ENCODE results near the gene CADM4. TPM values are rescaled to one million over a fixed set of nuclear protein-coding genes. Genes with fewer than 3 reads are reported as not detected.
A peak's percentile ranks its signal among the peaks of the same experiment; 100 is the strongest.

Gene CADM4
- total RNA-seq, 5 donors from 2014 or later (not counting 1 experiment from before 2014, with no cell fraction given): 0.16 to 0.61 (median 0.45) TPM

- no peaks in the 10 kb centered on the region for H3K9me3 ChIP-seq
- CTCF ChIA-PET: interaction anchor here (0.6 to 2.8 kb wide), 6 partner anchors 19 to 76 kb away, joined by 5 to 8 read pairs (median 8); partner anchors contain the start of genes IRGQ (in 1 of the 2) and ZNF576 (in 1 of the 2)
- peak; percentile 98 to 99 (median 98) for ATAC-seq (replicated peaks in 1 of 4)
These were observed 64.3 kb downstream of the CADM4 start, which contains the start of the genes PINLYP and XRCC1 for GRCh38 chr19:43575156-43575950. PINLYP (plus strand) TSS chr19:43575801; CDS start chr19:43577192, 1,391 bp downstream. XRCC1 (minus strand) TSS chr19:43575527; CDS start chr19:43575458, 69 bp downstream.

GRCh38 chr19:43574424-43575155 is 65.1 kb downstream of the CADM4 start:
- H3K9me3 ChIP-seq: no peaks in the 10 kb centered on the region
- no peaks in the 10 kb centered on the region for H3K9me3 Mint-ChIP-seq
- 34% methylated on average over 8 of the region's 12 CpGs for WGBS (ENCODE audit: insufficient coverage)
- peaks cover 0 to 11% of the 10 kb centered on the region in 2 experiments for H3K27me3 ChIP-seq (replicated peaks in 1 of 2; ENCODE audit: control insufficient read depth in 2 of 2, extremely low read depth in 1 of 2, insufficient read depth in 2 of 2, low read length in 1 of 2)
- H3K4me1 ChIP-seq (ENCODE audit: control insufficient read depth in 1 of 2, extremely low read depth in 1 of 2, insufficient read depth in 2 of 2, low read length in 2 of 2): peaks cover 10 to 40% of the 10 kb centered on the region in 2 experiments
- peak overlapping the region; percentile 98 to 99 for H3K4me3 ChIP-seq (ENCODE audit: control insufficient read depth in 1 of 2, extremely low read depth in 1 of 2, low read length in 1 of 2)
- POLR2A ChIA-PET: interaction anchor here in 1 of 2 donors (0.8 kb wide), 1 partner anchor 20 kb away, joined by 4 read pairs; no protein-coding TSS in a partner anchor
- CTCF ChIA-PET: interaction anchor here (0.6 to 2.8 kb wide), 9 partner anchors 10 to 77 kb away, joined by 3 to 8 read pairs (median 5); partner anchors contain the start of genes IRGQ (in 1 of the 2) and ZNF576 (in 1 of the 2)
- peaks cover 45 to 64% (median 46%) of the 10 kb centered on the region in 3 donors for H3K4me1 Mint-ChIP-seq
- peaks cover 10% of the 10 kb centered on the region for H3K36me3 Mint-ChIP-seq
- H3K27ac ChIP-seq (ENCODE audit: low read length): peak overlapping the region; percentile 94
- H3K4me3 Mint-ChIP-seq: peak overlapping the region; percentile 95 to 99 (median 96)
- no peaks in the 10 kb centered on the region for H3K27me3 Mint-ChIP-seq
- ATAC-seq (replicated peaks in 1 of 4) (no peak), DNase-seq (no peak)
- peak overlapping the region; percentile 93 to 94 for H3K27ac Mint-ChIP-seq
- peaks cover 0 to 9% of the 10 kb centered on the region in 2 donors for H3K36me3 ChIP-seq (ENCODE audit: control insufficient read depth in 2 of 2, extremely low read depth in 1 of 2, insufficient read depth in 1 of 2, low read length in 1 of 2)

More at GRCh38 chr19:43575156-43575950, 64.3 kb downstream of the CADM4 start, which contains the start of the genes PINLYP and XRCC1:
- Histone ChIP-seq H3K27me3 (replicated peaks in 1 of 2; ENCODE audit: control insufficient read depth in 2 of 2, extremely low read depth in 1 of 2, insufficient read depth in 2 of 2, low read length in 1 of 2) (peaks cover 0 to 11% of the 10 kb centered on the region in 2 experiments), H3K4me3 (ENCODE audit: control insufficient read depth in 1 of 2, extremely low read depth in 1 of 2, low read length in 1 of 2) (peak within 1 kb of the TSS; percentile 98 to 99), H3K27ac (ENCODE audit: low read length) (peak within 1 kb of the TSS; percentile 94), H3K36me3 (ENCODE audit: control insufficient read depth in 2 of 2, extremely low read depth in 1 of 2, insufficient read depth in 1 of 2, low read length in 1 of 2) (peaks cover 0 to 9% of the 10 kb centered on the region in 2 donors), H3K4me1 (ENCODE audit: control insufficient read depth in 1 of 2, extremely low read depth in 1 of 2, insufficient read depth in 2 of 2, low read length in 2 of 2) (peaks cover 10 to 46% of the 10 kb centered on the region in 2 experiments)
- Mint-ChIP-seq H3K4me1 (peaks cover 45 to 64% (median 45%) of the 10 kb centered on the region in 3 donors), H3K9me3 (no peaks in the 10 kb centered on the region), H3K27me3 (no peaks in the 10 kb centered on the region), H3K4me3 (peak within 1 kb of the TSS; percentile 95 to 99 (median 96)), H3K27ac (peak within 1 kb of the TSS; percentile 93 to 94), H3K36me3 (peaks cover 10% of the 10 kb centered on the region)
- DNase-seq: peak; percentile 81 to 99 (median 97)
- POLR2A ChIA-PET: interaction anchor here in 1 of 2 donors (0.8 kb wide), 1 partner anchor 19 kb away, joined by 4 read pairs; no protein-coding TSS in a partner anchor
- under 1% methylated on average over 39 of the region's 51 CpGs for WGBS (ENCODE audit: insufficient coverage)

Other genes with a start within 250 kb of the CADM4 start
- gene TEX101, start 225.0 kb downstream of the CADM4 start, total RNA-seq: not detected
- 10 to 100 TPM in 2 of 5 donors, 1 to 10 TPM in 3; 2.8 to 24.0 (median 4.6) TPM for gene LYPD3, start 174.2 kb downstream of the CADM4 start, total RNA-seq
- 10 to 100 TPM; 39.4 to 61.0 (median 53.9) TPM for gene PHLDB3, start 135.1 kb downstream of the CADM4 start, total RNA-seq
- 10 to 100 TPM; 19.1 to 39.4 (median 34.7) TPM for gene ETHE1, start 112.6 kb downstream of the CADM4 start, total RNA-seq
- gene ZNF575, start 106.7 kb downstream of the CADM4 start, total RNA-seq: 10 to 100 TPM in 1 of 5 donors, 1 to 10 TPM in 4; 3.4 to 12.7 (median 6.2) TPM
- 10 to 100 TPM; 31.7 to 37.8 (median 35.4) TPM for gene XRCC1, start 64.3 kb downstream of the CADM4 start, total RNA-seq
- 1 to 10 TPM in 3 of 5 donors, under 1 TPM in 2; 0.28 to 2.5 (median 1.5) TPM for gene PINLYP, start 64.0 kb downstream of the CADM4 start, total RNA-seq
- gene IRGQ, start 43.7 kb downstream of the CADM4 start, total RNA-seq: 10 to 100 TPM; 17.5 to 30.2 (median 19.9) TPM
- gene ZNF576, start 43.3 kb downstream of the CADM4 start, total RNA-seq: 10 to 100 TPM in 3 of 5 donors, 1 to 10 TPM in 2; 5.4 to 19.6 (median 16.9) TPM
- 1 to 10 TPM in 4 of 5 donors, under 1 TPM in 1; 0.55 to 1.6 (median 1.2) TPM for gene SRRM5, start 27.8 kb downstream of the CADM4 start, total RNA-seq
- gene ZNF428, start 20.2 kb downstream of the CADM4 start, total RNA-seq: 10 to 100 TPM; 28.9 to 35.2 (median 34.5) TPM
- gene PLAUR, start 30.3 kb upstream of the CADM4 start, total RNA-seq: 1 to 10 TPM; 3.0 to 7.7 (median 4.2) TPM
- not detected for gene IRGC, start 76.2 kb upstream of the CADM4 start, total RNA-seq
- gene SMG9, start 115.1 kb upstream of the CADM4 start, total RNA-seq: 10 to 100 TPM; 50.3 to 64.3 (median 56.8) TPM
- gene KCNN4, start 141.1 kb upstream of the CADM4 start, total RNA-seq: 10 to 100 TPM; 21.9 to 90.1 (median 37.6) TPM
- gene LYPD5, start 162.6 kb upstream of the CADM4 start, total RNA-seq: under 1 TPM in 4 of 5 donors, not detected in 1; 0.20 to 0.70 (median 0.58) TPM
- 10 to 100 TPM in 3 of 5 donors, 1 to 10 TPM in 2; 5.4 to 19.0 (median 12.7) TPM for gene ZNF283, start 187.5 kb upstream of the CADM4 start, total RNA-seq
- 1 to 10 TPM; 1.1 to 3.0 (median 2.4) TPM for gene ZNF404, start 244.1 kb upstream of the CADM4 start, total RNA-seq